Measurements from ENCODE around the gene RTP3.

DNA sequence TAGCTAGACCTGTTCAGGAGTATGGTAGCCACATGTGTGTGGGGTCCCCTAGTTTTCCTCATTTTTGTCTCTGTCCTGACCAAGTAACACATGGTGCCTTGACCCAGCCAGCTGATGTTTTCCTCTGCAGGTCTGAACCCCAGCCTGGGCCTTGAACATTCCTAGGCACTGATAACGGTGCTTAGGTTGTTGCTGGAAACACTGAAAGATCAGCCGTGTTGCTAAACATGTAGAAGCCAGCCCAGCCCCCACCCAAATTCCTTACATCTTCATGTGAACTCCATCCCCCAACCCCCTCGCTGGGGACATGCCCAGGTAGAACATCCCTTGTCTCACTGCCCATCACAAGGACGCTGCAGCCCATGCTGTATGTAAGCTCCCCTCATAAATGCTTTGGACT is 18.7 kb downstream of the RTP3 start:
- TF ChIP-seq, protein P1, sequence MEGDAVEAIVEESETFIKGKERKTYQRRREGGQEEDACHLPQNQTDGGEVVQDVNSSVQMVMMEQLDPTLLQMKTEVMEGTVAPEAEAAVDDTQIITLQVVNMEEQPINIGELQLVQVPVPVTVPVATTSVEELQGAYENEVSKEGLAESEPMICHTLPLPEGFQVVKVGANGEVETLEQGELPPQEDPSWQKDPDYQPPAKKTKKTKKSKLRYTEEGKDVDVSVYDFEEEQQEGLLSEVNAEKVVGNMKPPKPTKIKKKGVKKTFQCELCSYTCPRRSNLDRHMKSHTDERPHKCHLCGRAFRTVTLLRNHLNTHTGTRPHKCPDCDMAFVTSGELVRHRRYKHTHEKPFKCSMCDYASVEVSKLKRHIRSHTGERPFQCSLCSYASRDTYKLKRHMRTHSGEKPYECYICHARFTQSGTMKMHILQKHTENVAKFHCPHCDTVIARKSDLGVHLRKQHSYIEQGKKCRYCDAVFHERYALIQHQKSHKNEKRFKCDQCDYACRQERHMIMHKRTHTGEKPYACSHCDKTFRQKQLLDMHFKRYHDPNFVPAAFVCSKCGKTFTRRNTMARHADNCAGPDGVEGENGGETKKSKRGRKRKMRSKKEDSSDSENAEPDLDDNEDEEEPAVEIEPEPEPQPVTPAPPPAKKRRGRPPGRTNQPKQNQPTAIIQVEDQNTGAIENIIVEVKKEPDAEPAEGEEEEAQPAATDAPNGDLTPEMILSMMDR (IDR thresholded peaks at IDR 0.05 in 4 of 5, conservative IDR thresholded peaks at IDR 0.05 in 1 of 5), result no peak
- TF ChIP-seq POLR2A (IDR thresholded peaks at IDR 0.05), result no peak

Measured in gastrocnemius medialis (tissue), 4 donors.